ENCODE measurements around the gene MED13. TPM values are rescaled to one million over a fixed set of nuclear protein-coding genes. Genes with fewer than 3 reads are reported as not detected.
A peak's percentile ranks its signal among the peaks of the same experiment; 100 is the strongest.
"Not testable (repeated sequence)": the region's sequence is repeated elsewhere in the genome, so short reads cannot be mapped to it uniquely, and the experiment has no call there.

Gene MED13
- total and polyA plus RNA-seq, 2 donors (not counting 1 experiment from before 2014, with no cell fraction given): 36.2 to 47.1 TPM

GRCh38 chr17:62076864-62077788 lies 12.0 kb upstream of the MED13 start:
- no peak for TF ChIP-seq EZH2 (IDR thresholded peaks at IDR 0.05; ENCODE audit: low read length, missing control alignments)
- TF ChIP-seq CTCF (conservative IDR thresholded peaks at IDR 0.05 in 1 of 2, IDR thresholded peaks at IDR 0.05 in 1 of 2; ENCODE audit: low read depth in 1 of 2, low read length in 2 of 2): no peak
- Histone ChIP-seq H3K9ac (ENCODE audit: insufficient read depth, low read length) (no peak overlapping the region), H2AFZ (ENCODE audit: low read length) (no peak overlapping the region), H3K27me3 (ENCODE audit: control insufficient read depth, insufficient read depth, low read length) (no peaks in the 10 kb centered on the region), H3K4me2 (ENCODE audit: extremely low read depth, insufficient read depth, low read length) (no peak overlapping the region), H3K4me1 (ENCODE audit: control insufficient read depth, extremely low read depth, insufficient read depth, low read length) (no peaks in the 10 kb centered on the region), H3K9me3 (ENCODE audit: control insufficient read depth, insufficient read depth, low read depth, low read length) (no peaks in the 10 kb centered on the region), H3K27ac (ENCODE audit: insufficient read depth, low read length) (no peak overlapping the region), H4K20me1 (ENCODE audit: control insufficient read depth, extremely low read depth, insufficient read depth, low read length) (no peaks in the 10 kb centered on the region), H3K79me2 (ENCODE audit: control insufficient read depth, insufficient read depth, low read length) (no peaks in the 10 kb centered on the region), H3K4me3 (replicated peaks in 1 of 4; ENCODE audit: control extremely low read depth in 1 of 4, insufficient read depth in 1 of 4, low read depth in 3 of 4, low read length in 4 of 4) (no peak overlapping the region), H3K36me3 (ENCODE audit: control insufficient read depth, insufficient read depth, low read length) (no peaks in the 10 kb centered on the region)
- DNase-seq (ENCODE audit: low read depth in 2 of 2): no peak

GRCh38 chr17:62075308-62075815 lies 10.3 kb upstream of the MED13 start:
- Histone ChIP-seq H3K27me3 (ENCODE audit: control insufficient read depth, insufficient read depth, low read length) (no peaks in the 10 kb centered on the region), H3K27ac (ENCODE audit: insufficient read depth, low read length) (no peak overlapping the region), H3K36me3 (ENCODE audit: control insufficient read depth, insufficient read depth, low read length) (no peaks in the 10 kb centered on the region), H4K20me1 (ENCODE audit: control insufficient read depth, extremely low read depth, insufficient read depth, low read length) (no peaks in the 10 kb centered on the region), H3K9ac (ENCODE audit: insufficient read depth, low read length) (no peak overlapping the region), H2AFZ (ENCODE audit: low read length) (no peak overlapping the region), H3K4me3 (replicated peaks in 1 of 4; ENCODE audit: control extremely low read depth in 1 of 4, insufficient read depth in 1 of 4, low read depth in 3 of 4, low read length in 4 of 4) (no peak overlapping the region), H3K4me1 (ENCODE audit: control insufficient read depth, extremely low read depth, insufficient read depth, low read length) (no peaks in the 10 kb centered on the region), H3K9me3 (ENCODE audit: control insufficient read depth, insufficient read depth, low read depth, low read length) (no peaks in the 10 kb centered on the region), H3K79me2 (ENCODE audit: control insufficient read depth, insufficient read depth, low read length) (no peaks in the 10 kb centered on the region), H3K4me2 (ENCODE audit: extremely low read depth, insufficient read depth, low read length) (no peak overlapping the region)
- TF ChIP-seq EZH2 (IDR thresholded peaks at IDR 0.05; ENCODE audit: low read length, missing control alignments) (no peak), CTCF (conservative IDR thresholded peaks at IDR 0.05 in 1 of 2, IDR thresholded peaks at IDR 0.05 in 1 of 2; ENCODE audit: low read depth in 1 of 2, low read length in 2 of 2) (no peak)
- DNase-seq (ENCODE audit: low read depth in 2 of 2): peak; percentile 8 to 92

- Histone ChIP-seq H3K4me1 (ENCODE audit: control insufficient read depth, extremely low read depth, insufficient read depth, low read length) (no peaks in the 10 kb centered on the region), H3K9ac (ENCODE audit: insufficient read depth, low read length) (no peak overlapping the region), H3K27me3 (ENCODE audit: control insufficient read depth, insufficient read depth, low read length) (no peaks in the 10 kb centered on the region), H3K9me3 (ENCODE audit: control insufficient read depth, insufficient read depth, low read depth, low read length) (no peaks in the 10 kb centered on the region), H4K20me1 (ENCODE audit: control insufficient read depth, extremely low read depth, insufficient read depth, low read length) (no peaks in the 10 kb centered on the region), H3K4me3 (replicated peaks in 1 of 4; ENCODE audit: control extremely low read depth in 1 of 4, insufficient read depth in 1 of 4, low read depth in 3 of 4, low read length in 4 of 4) (no peak overlapping the region), H3K4me2 (ENCODE audit: extremely low read depth, insufficient read depth, low read length) (no peak overlapping the region), H3K36me3 (ENCODE audit: control insufficient read depth, insufficient read depth, low read length) (no peaks in the 10 kb centered on the region), H3K27ac (ENCODE audit: insufficient read depth, low read length) (no peak overlapping the region), H3K79me2 (ENCODE audit: control insufficient read depth, insufficient read depth, low read length) (no peaks in the 10 kb centered on the region), H2AFZ (ENCODE audit: low read length) (no peak overlapping the region)
- TF ChIP-seq CTCF (conservative IDR thresholded peaks at IDR 0.05 in 1 of 2, IDR thresholded peaks at IDR 0.05 in 1 of 2; ENCODE audit: low read depth in 1 of 2, low read length in 2 of 2): no peak
- TF ChIP-seq EZH2 (IDR thresholded peaks at IDR 0.05; ENCODE audit: low read length, missing control alignments): no peak
- DNase-seq (ENCODE audit: low read depth in 2 of 2): no peak
These were observed 8.9 kb upstream of the MED13 start for GRCh38 chr17:62073993-62074392.

GRCh38 chr17:62072855-62073254 lies 7.8 kb upstream of the MED13 start:
- H4K20me1 ChIP-seq (ENCODE audit: control insufficient read depth, extremely low read depth, insufficient read depth, low read length); H3K27me3 ChIP-seq (ENCODE audit: control insufficient read depth, insufficient read depth, low read length); H3K4me3 ChIP-seq (replicated peaks in 1 of 4; ENCODE audit: control extremely low read depth in 1 of 4, insufficient read depth in 1 of 4, low read depth in 3 of 4, low read length in 4 of 4); H2AFZ ChIP-seq (ENCODE audit: low read length); H3K9me3 ChIP-seq (ENCODE audit: control insufficient read depth, insufficient read depth, low read depth, low read length); H3K36me3 ChIP-seq (ENCODE audit: control insufficient read depth, insufficient read depth, low read length); H3K27ac ChIP-seq (ENCODE audit: insufficient read depth, low read length); DNase-seq (ENCODE audit: low read depth in 2 of 2); H3K79me2 ChIP-seq (ENCODE audit: control insufficient read depth, insufficient read depth, low read length); H3K4me2 ChIP-seq (ENCODE audit: extremely low read depth, insufficient read depth, low read length); H3K9ac ChIP-seq (ENCODE audit: insufficient read depth, low read length); H3K4me1 ChIP-seq (ENCODE audit: control insufficient read depth, extremely low read depth, insufficient read depth, low read length): not testable (repeated sequence)

Data from fibroblast of lung (primary cell).